ENCODE results near the gene MKI67.

The MKI67 gene

GRCh38 chr10:128161031-128161430 lies 34.8 kb upstream of the MKI67 start:
- Histone ChIP-seq H3K27ac (ENCODE audit: low read length) (no peak overlapping the region), H3K36me3 (ENCODE audit: insufficient read depth, low read depth, low read length) (no peaks in the 10 kb centered on the region), H3K9me3 (ENCODE audit: insufficient read depth, low read depth, low read length) (no peaks in the 10 kb centered on the region), H3K9ac (ENCODE audit: low read depth, low read length) (no peak overlapping the region), H3K4me1 (ENCODE audit: insufficient read depth, low read length) (no peaks in the 10 kb centered on the region), H3K27me3 (ENCODE audit: insufficient read depth, low read length) (no peaks in the 10 kb centered on the region), H3K4me3 (ENCODE audit: low read length) (no peak overlapping the region)

DNA sequence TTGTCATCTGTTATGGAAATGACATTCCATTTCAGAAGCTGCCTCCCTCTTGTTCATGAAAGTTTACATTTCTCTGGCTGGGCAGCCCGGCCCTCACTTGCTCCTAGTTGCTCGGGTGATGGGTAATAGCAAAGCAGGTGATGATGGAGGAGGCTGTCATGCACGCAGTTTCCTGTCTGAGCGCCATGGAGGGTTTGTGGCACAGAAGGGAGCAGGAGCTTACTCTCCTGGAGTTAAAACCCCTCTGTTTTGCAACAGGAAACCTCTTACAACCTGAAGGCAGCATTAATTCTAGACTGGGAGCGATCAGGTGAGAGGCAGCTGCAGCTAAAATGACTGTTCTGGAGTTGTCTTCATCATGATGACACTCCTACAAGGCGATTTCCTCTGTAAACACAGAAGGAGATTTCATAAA lies 34.1 kb upstream of the MKI67 start:
- no peak overlapping the region for H3K9ac ChIP-seq (ENCODE audit: low read depth, low read length)
- H3K4me1 ChIP-seq (ENCODE audit: insufficient read depth, low read length), result no peaks in the 10 kb centered on the region
- no peaks in the 10 kb centered on the region for H3K9me3 ChIP-seq (ENCODE audit: insufficient read depth, low read depth, low read length)
- no peak overlapping the region for H3K27ac ChIP-seq (ENCODE audit: low read length)
- no peaks in the 10 kb centered on the region for H3K36me3 ChIP-seq (ENCODE audit: insufficient read depth, low read depth, low read length)
- H3K27me3 ChIP-seq (ENCODE audit: insufficient read depth, low read length), result no peaks in the 10 kb centered on the region
- no peak overlapping the region for H3K4me3 ChIP-seq (ENCODE audit: low read length)

- Histone ChIP-seq H3K36me3 (ENCODE audit: insufficient read depth, low read depth, low read length) (no peaks in the 10 kb centered on the region), H3K9me3 (ENCODE audit: insufficient read depth, low read depth, low read length) (no peaks in the 10 kb centered on the region), H3K4me1 (ENCODE audit: insufficient read depth, low read length) (no peaks in the 10 kb centered on the region), H3K27me3 (ENCODE audit: insufficient read depth, low read length) (no peaks in the 10 kb centered on the region), H3K4me3 (ENCODE audit: low read length) (no peak overlapping the region), H3K27ac (ENCODE audit: low read length) (no peak overlapping the region), H3K9ac (ENCODE audit: low read depth, low read length) (no peak overlapping the region)
Observed at GRCh38 chr10:128158021-128158795, 32.0 kb upstream of the MKI67 start.

DNA sequence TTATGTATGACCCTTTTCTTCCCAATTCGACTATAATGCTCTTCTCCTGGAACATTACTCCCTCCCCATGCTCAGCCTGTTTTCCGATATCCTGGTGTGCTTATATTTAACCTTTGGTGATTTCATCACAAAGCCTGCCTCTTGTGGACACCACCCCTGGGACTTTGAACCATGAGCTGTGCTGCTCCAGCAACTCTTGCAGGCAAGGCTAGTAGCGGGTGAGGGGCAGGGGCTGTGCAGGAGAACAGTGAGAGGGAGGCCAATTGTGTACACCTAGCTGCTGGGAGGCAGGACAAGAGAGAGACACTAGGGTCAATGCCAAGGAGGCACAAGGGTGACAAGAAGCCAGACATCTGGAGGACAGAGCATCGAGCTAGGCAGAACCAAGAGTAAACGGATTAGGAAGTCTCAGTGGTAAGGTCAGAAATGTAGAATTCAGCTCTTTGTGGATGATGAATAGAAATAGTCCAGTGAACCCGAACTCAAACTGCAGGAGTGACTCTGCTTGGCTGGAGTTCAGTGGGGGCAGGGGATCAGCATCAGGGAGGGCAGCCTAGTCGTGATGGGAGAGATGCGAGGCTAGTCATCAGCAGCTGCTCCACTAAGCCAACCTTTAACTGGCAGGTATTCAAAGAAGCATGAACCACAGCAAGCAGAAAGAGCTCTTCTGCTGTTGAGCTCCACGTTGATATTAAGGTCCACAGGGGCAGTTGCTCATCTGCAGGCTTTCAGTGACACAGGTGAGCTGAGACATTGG lies 31.0 kb upstream of the MKI67 start:
- Histone ChIP-seq H3K4me3 (ENCODE audit: low read length) (no peak overlapping the region), H3K9me3 (ENCODE audit: insufficient read depth, low read depth, low read length) (no peaks in the 10 kb centered on the region), H3K9ac (ENCODE audit: low read depth, low read length) (no peak overlapping the region), H3K4me1 (ENCODE audit: insufficient read depth, low read length) (no peaks in the 10 kb centered on the region), H3K27ac (ENCODE audit: low read length) (no peak overlapping the region), H3K27me3 (ENCODE audit: insufficient read depth, low read length) (no peaks in the 10 kb centered on the region), H3K36me3 (ENCODE audit: insufficient read depth, low read depth, low read length) (no peaks in the 10 kb centered on the region)

DNA sequence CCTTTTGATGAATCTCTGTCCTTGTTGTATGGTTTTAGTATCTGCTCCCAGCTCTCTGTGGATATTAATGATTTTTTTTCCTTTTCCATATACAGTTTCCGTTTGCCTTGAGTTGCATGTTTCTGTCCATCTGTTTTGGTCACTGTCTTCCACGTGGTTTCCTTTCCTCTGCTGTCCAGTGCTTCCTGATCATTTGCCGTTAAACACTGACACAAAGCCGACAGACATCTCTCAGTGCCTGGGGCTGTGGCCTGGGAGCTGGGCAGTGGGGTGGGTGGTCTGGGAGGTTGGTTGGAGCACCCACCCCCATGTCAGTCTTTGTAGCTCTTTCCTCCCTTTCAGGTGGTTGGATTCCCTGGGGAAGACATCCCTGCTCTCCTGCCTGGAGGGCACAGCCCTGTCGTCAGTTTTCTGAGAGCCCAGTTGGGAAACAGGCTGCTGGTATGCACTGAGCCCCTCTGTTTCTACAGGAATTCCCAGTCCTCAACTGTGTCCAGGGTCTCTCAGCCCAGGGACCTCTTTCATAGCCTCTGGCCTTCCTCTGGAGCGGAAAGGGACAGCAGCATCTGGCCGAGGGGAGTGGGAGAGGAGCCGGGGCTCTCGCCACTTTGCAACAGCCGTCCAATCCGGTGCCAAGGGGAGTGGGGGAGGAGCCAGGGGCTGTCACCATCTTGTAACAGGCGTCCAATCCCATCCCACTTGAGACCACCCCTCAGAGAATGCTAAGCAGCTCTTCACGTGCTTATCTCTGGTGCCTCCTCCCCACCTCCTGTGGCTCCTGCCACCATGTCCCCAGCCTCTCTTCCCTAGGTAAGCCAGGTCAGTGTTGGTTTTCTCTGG lies 26.7 kb upstream of the MKI67 start:
- H3K27ac ChIP-seq (ENCODE audit: low read length), result no peak overlapping the region
- no peaks in the 10 kb centered on the region for H3K36me3 ChIP-seq (ENCODE audit: insufficient read depth, low read depth, low read length)
- H3K4me3 ChIP-seq (ENCODE audit: low read length), result no peak overlapping the region
- H3K9ac ChIP-seq (ENCODE audit: low read depth, low read length), result no peak overlapping the region
- peaks cover 3% of the 10 kb centered on the region; the same call in 1 of the 2 replicates for H3K4me1 ChIP-seq (ENCODE audit: insufficient read depth, low read length)
- no peaks in the 10 kb centered on the region for H3K9me3 ChIP-seq (ENCODE audit: insufficient read depth, low read depth, low read length)
- peaks cover 23% of the 10 kb centered on the region; the same call in 1 of the 2 replicates for H3K27me3 ChIP-seq (ENCODE audit: insufficient read depth, low read length)

DNA sequence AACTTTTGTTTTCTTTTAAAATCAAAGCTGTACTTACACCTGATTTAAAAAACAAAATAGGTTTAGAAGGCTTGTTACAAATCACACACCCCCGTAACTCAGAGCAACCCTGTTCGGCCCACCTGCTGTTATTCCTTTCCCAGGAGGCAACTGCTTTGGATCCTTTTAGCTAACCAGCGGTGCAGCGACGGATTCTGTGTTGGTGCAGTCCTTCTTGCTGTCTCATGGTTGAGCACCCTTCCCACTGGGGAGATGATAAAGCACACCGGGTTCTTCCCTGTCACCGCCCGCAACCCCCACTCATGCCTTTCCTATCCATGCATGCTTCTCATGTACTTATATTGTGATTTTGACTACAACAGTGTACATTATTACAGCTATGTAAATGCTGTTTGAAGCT lies 24.8 kb upstream of the MKI67 start:
- Histone ChIP-seq H3K4me3 (ENCODE audit: low read length) (no peak overlapping the region), H3K9ac (ENCODE audit: low read depth, low read length) (no peak overlapping the region), H3K9me3 (ENCODE audit: insufficient read depth, low read depth, low read length) (no peaks in the 10 kb centered on the region), H3K27ac (ENCODE audit: low read length) (no peak overlapping the region), H3K36me3 (ENCODE audit: insufficient read depth, low read depth, low read length) (no peaks in the 10 kb centered on the region), H3K27me3 (ENCODE audit: insufficient read depth, low read length) (peaks cover 23% of the 10 kb centered on the region; the same call in 1 of the 2 replicates), H3K4me1 (ENCODE audit: insufficient read depth, low read length) (peaks cover 3% of the 10 kb centered on the region; the same call in 1 of the 2 replicates)

GRCh38 chr10:128150561-128150960 lies 24.3 kb upstream of the MKI67 start:
- no peaks in the 10 kb centered on the region for H3K9me3 ChIP-seq (ENCODE audit: insufficient read depth, low read depth, low read length)
- peak overlapping the region; percentile 64 for H3K4me3 ChIP-seq (ENCODE audit: low read length)
- peaks cover 23% of the 10 kb centered on the region; the same call in 1 of the 2 replicates for H3K27me3 ChIP-seq (ENCODE audit: insufficient read depth, low read length)
- H3K36me3 ChIP-seq (ENCODE audit: insufficient read depth, low read depth, low read length), result no peaks in the 10 kb centered on the region
- H3K4me1 ChIP-seq (ENCODE audit: insufficient read depth, low read length), result peaks cover 3% of the 10 kb centered on the region; the same call in 1 of the 2 replicates
- H3K27ac ChIP-seq (ENCODE audit: low read length), result no peak overlapping the region
- H3K9ac ChIP-seq (ENCODE audit: low read depth, low read length), result no peak overlapping the region

DNA sequence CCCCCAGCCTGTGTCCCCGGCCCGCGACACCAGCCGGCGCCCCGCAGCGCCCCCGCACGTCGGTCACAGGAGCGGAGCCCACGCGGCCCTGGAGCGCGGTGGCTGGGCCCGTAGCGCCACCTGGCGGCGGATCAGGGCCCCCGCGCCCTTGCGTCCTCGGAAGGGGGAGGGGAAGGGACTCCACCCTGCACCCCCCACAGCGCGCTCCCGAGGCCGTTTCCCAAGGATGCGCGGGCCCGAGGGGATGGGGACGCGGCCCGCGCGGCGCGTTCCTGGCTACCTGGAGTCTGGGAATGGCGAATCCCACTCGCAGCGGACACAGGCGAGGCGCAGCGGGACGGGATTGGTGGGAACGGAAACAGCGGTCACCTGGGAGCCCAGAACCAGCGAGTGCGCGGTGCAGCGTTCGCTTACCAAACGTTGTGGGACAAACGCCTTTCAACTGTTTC lies 23.8 kb upstream of the MKI67 start:
- H3K36me3 ChIP-seq (ENCODE audit: insufficient read depth, low read depth, low read length), result no peaks in the 10 kb centered on the region
- peak overlapping the region; percentile 64 for H3K4me3 ChIP-seq (ENCODE audit: low read length)
- peaks cover 23% of the 10 kb centered on the region; the same call in 1 of the 2 replicates for H3K27me3 ChIP-seq (ENCODE audit: insufficient read depth, low read length)
- no peaks in the 10 kb centered on the region for H3K9me3 ChIP-seq (ENCODE audit: insufficient read depth, low read depth, low read length)
- peaks cover 3% of the 10 kb centered on the region; the same call in 1 of the 2 replicates for H3K4me1 ChIP-seq (ENCODE audit: insufficient read depth, low read length)
- H3K9ac ChIP-seq (ENCODE audit: low read depth, low read length), result no peak overlapping the region
- no peak overlapping the region for H3K27ac ChIP-seq (ENCODE audit: low read length)

DNA sequence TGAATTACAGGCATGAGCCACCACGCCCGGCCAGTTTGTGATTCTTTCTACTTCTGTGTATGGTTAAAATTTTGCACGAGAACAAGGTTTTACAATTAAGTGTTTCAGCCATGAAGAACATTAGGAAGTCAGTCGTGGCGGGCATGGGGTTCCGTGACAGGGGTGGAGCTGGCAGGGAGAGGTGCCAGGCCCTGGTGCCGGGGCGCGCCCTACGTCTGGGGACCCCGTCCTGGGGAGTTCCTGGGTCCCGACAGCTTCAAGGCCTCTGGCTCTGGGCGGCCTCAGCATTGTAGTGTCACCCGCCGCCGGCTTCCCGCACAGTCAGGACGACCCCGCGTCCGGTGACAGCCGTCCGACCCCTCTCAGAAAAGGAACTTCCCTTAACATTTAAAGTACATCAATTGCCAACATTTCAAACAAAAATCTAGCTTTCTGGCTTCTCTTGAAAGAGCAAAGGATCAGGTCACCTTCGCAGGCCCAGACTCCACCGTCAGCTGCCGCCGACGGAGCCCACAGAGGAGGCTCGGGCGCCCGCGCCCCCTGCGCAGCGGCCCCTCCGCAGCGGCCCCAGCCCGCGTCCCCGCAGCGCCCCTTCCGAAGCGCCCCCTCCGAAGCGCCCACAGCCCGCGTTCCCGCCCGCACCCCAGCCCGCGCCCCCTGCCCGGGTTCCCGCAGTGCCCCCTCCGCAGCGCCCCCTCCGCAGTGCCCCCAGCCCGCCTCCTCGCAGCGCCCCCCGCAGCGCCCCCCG lies 23.2 kb upstream of the MKI67 start:
- Histone ChIP-seq H3K27ac (ENCODE audit: low read length) (no peak overlapping the region), H3K36me3 (ENCODE audit: insufficient read depth, low read depth, low read length) (no peaks in the 10 kb centered on the region), H3K9ac (ENCODE audit: low read depth, low read length) (no peak overlapping the region), H3K4me1 (ENCODE audit: insufficient read depth, low read length) (peaks cover 3% of the 10 kb centered on the region; the same call in 1 of the 2 replicates), H3K4me3 (ENCODE audit: low read length) (peak overlapping the region; percentile 40; the same call in 1 of the 2 replicates), H3K9me3 (ENCODE audit: insufficient read depth, low read depth, low read length) (no peaks in the 10 kb centered on the region), H3K27me3 (ENCODE audit: insufficient read depth, low read length) (peaks cover 23% of the 10 kb centered on the region; the same call in 1 of the 2 replicates)

GRCh38 chr10:128147669-128148068 lies 21.4 kb upstream of the MKI67 start:
- no peak overlapping the region for H3K27ac ChIP-seq (ENCODE audit: low read length)
- no peak overlapping the region for H3K4me3 ChIP-seq (ENCODE audit: low read length)
- no peaks in the 10 kb centered on the region for H3K36me3 ChIP-seq (ENCODE audit: insufficient read depth, low read depth, low read length)
- peaks cover 3% of the 10 kb centered on the region; the same call in 1 of the 2 replicates for H3K4me1 ChIP-seq (ENCODE audit: insufficient read depth, low read length)
- no peak overlapping the region for H3K9ac ChIP-seq (ENCODE audit: low read depth, low read length)
- H3K9me3 ChIP-seq (ENCODE audit: insufficient read depth, low read depth, low read length), result no peaks in the 10 kb centered on the region
- H3K27me3 ChIP-seq (ENCODE audit: insufficient read depth, low read length), result peaks cover 23% of the 10 kb centered on the region; the same call in 1 of the 2 replicates
